ENCODE data around the gene NAPA. TPM values are rescaled to one million over a fixed set of nuclear protein-coding genes. Genes with fewer than 3 reads are reported as not detected.

The NAPA gene
- 77.8 and 80.0 TPM in 2 replicates for total RNA-seq
- long read RNA-seq, transcript NAPA-201 (11 exons, 1,839 nt) = major isoform, 11 of 14 reads
- long read RNA-seq, partial matches to known transcripts = 2 of 14 reads
- long read RNA-seq, other reads (novel, unspliced or antisense) = 1 of 14 reads

- Mint-ChIP-seq H3K27me3 (no peaks in the 10 kb centered on the region), H3K9me3 (ENCODE audit: low read depth) (no peaks in the 10 kb centered on the region), H3K27ac (peak within 1 kb of the TSS; percentile 100), H3K4me3 (ENCODE audit: low read depth) (peak within 1 kb of the TSS; percentile 99), H3K36me3 (ENCODE audit: insufficient read depth) (no peaks in the 10 kb centered on the region), H3K4me1 (ENCODE audit: low read depth) (peaks cover 33% of the 10 kb centered on the region)
- TF ChIP-seq CTCF (IDR thresholded peaks at IDR 0.05; ENCODE audit: unreplicated experiment) = no peak
- DNase-seq (ENCODE audit: low spot score, unreplicated experiment) = peak; percentile 100
Measured at GRCh38 chr19:47514869-47515588, at the start of gene NAPA. Gene NAPA, minus strand, starts transcription at chr19:47515063. Its CDS starts 123 bp downstream, at chr19:47514940.

- Mint-ChIP-seq H3K27ac (peak overlapping the region; percentile 42), H3K4me3 (ENCODE audit: low read depth) (no peak overlapping the region), H3K4me1 (ENCODE audit: low read depth) (peaks cover 14% of the 10 kb centered on the region), H3K27me3 (no peaks in the 10 kb centered on the region), H3K9me3 (ENCODE audit: low read depth) (no peaks in the 10 kb centered on the region), H3K36me3 (ENCODE audit: insufficient read depth) (no peaks in the 10 kb centered on the region)
- no peak for DNase-seq (ENCODE audit: low spot score, unreplicated experiment)
- TF ChIP-seq CTCF (IDR thresholded peaks at IDR 0.05; ENCODE audit: unreplicated experiment) = no peak
Measured at GRCh38 chr19:47564081-47564480, 49.2 kb upstream of the NAPA start.

GRCh38 chr19:47561440-47562057, 46.7 kb upstream of the NAPA start:
- no peak for TF ChIP-seq CTCF (IDR thresholded peaks at IDR 0.05; ENCODE audit: unreplicated experiment)
- Mint-ChIP-seq H3K36me3 (ENCODE audit: insufficient read depth) (no peaks in the 10 kb centered on the region), H3K4me3 (ENCODE audit: low read depth) (no peak overlapping the region), H3K27me3 (no peaks in the 10 kb centered on the region), H3K27ac (no peak overlapping the region), H3K4me1 (ENCODE audit: low read depth) (peaks cover 14% of the 10 kb centered on the region), H3K9me3 (ENCODE audit: low read depth) (no peaks in the 10 kb centered on the region)
- no peak for DNase-seq (ENCODE audit: low spot score, unreplicated experiment)

GRCh38 chr19:47560999-47561398, 46.1 kb upstream of the NAPA start:
- no peak for TF ChIP-seq CTCF (IDR thresholded peaks at IDR 0.05; ENCODE audit: unreplicated experiment)
- DNase-seq (ENCODE audit: low spot score, unreplicated experiment) = no peak
- Mint-ChIP-seq H3K4me1 (ENCODE audit: low read depth) (peaks cover 14% of the 10 kb centered on the region), H3K27me3 (no peaks in the 10 kb centered on the region), H3K9me3 (ENCODE audit: low read depth) (no peaks in the 10 kb centered on the region), H3K36me3 (ENCODE audit: insufficient read depth) (no peaks in the 10 kb centered on the region), H3K27ac (no peak overlapping the region), H3K4me3 (ENCODE audit: low read depth) (no peak overlapping the region)

- Mint-ChIP-seq H3K27me3 (no peaks in the 10 kb centered on the region), H3K4me3 (ENCODE audit: low read depth) (no peak overlapping the region), H3K4me1 (ENCODE audit: low read depth) (no peaks in the 10 kb centered on the region), H3K9me3 (ENCODE audit: low read depth) (no peaks in the 10 kb centered on the region), H3K27ac (no peak overlapping the region), H3K36me3 (ENCODE audit: insufficient read depth) (no peaks in the 10 kb centered on the region)
- no peak for TF ChIP-seq CTCF (IDR thresholded peaks at IDR 0.05; ENCODE audit: unreplicated experiment)
- DNase-seq (ENCODE audit: low spot score, unreplicated experiment) = no peak
Measured at GRCh38 chr19:47550129-47550528, 35.3 kb upstream of the NAPA start.

Data from progenitor cell of endocrine pancreas (in vitro differentiated cells).